HEK293 (cell line): ENCODE measurements around the gene PLD3.

Source experiments
- CTCF ChIA-PET: fragments of 350-600 bp; formaldehyde crosslinking; extraction: SDS; loops from one replicate; lab custom pipeline; 2021; ENCODE audit warnings: antibody characterized with exemption; lab: Yijun Ruan, JAX
- POLR2A ChIA-PET: fragments of 300-600 bp; formaldehyde crosslinking; extraction: SDS; loops from one replicate; lab custom pipeline; 2020; ENCODE audit warnings: antibody characterized with exemption, inconsistent platforms; lab: Yijun Ruan, JAX
- H3K27ac ChIP-seq: fragments of 200-500 bp; sonication (Bioruptor generic); 2 replicates; pipeline ENCODE4 v1.5.1; 2014; ENCODE audit warnings: low read depth, low read length, control low read depth, inconsistent platforms; ENCODE audit errors: extremely low read depth
- H3K36me3 ChIP-seq, 2 experiments: fragments of 200-500 bp in 1 of 2; sonication (Bioruptor generic) in 1 of 2; 1 replicate in 1 of 2; 2 replicates in 1 of 2; pipeline ENCODE4 v1.5.1; 2014 to 2017; ENCODE audit warnings: inconsistent platforms in 2 of 2, low read length in 2 of 2; ENCODE audit not compliant: control insufficient read depth in 2 of 2, insufficient read depth in 1 of 2
- H3K4me1 ChIP-seq: fragments of 200-500 bp; sonication (Bioruptor generic); 2 replicates; pipeline ENCODE4 v1.5.1; 2014; ENCODE audit warnings: mild to moderate bottlenecking, low read length, inconsistent platforms; ENCODE audit not compliant: control insufficient read depth, insufficient read depth
- H3K4me3 ChIP-seq: 2 replicates; pipeline ENCODE4 v1.5.1; 2011; ENCODE audit warnings: low read depth, mild to moderate bottlenecking, control low read depth, low read length, moderate library complexity
- H3K9me3 ChIP-seq: fragments of 200-500 bp; sonication (Bioruptor generic); 2 replicates; pipeline ENCODE4 v1.5.1; 2014; ENCODE audit warnings: low read depth, low read length, inconsistent platforms; ENCODE audit not compliant: control insufficient read depth, insufficient read depth
- EGR2 ChIP-seq: fragments of 450-650 bp; formaldehyde crosslinking; IDR thresholded peaks from 2 replicates; pipeline ENCODE4 v1.5.1; 2016; ENCODE audit warnings: low read depth, missing biosample characterization, missing genetic modification characterization
- SALL2 ChIP-seq: fragments of 450-650 bp; formaldehyde crosslinking; IDR thresholded peaks from 2 replicates; pipeline ENCODE4 v1.5.0; 2017; ENCODE audit warnings: missing biosample characterization, mild to moderate bottlenecking, missing genetic modification characterization, borderline replicate concordance
- SCRT2 ChIP-seq: fragments of 450-650 bp; formaldehyde crosslinking; IDR thresholded peaks from 2 replicates; pipeline ENCODE4 v1.5.1; 2016; ENCODE audit warnings: missing biosample characterization, missing genetic modification characterization
- SP7 ChIP-seq: fragments of 450-650 bp; formaldehyde crosslinking; IDR thresholded peaks from 2 replicates; pipeline ENCODE4 v1.5.1; 2016; ENCODE audit warnings: missing biosample characterization, missing genetic modification characterization
- ZFHX2 ChIP-seq: fragments of 450-650 bp; formaldehyde crosslinking; conservative IDR thresholded peaks from 2 replicates; pipeline ENCODE4 v1.5.1; 2016; ENCODE audit warnings: missing biosample characterization, missing genetic modification characterization
- ZNF121 ChIP-seq: fragments of 450-650 bp; formaldehyde crosslinking; IDR thresholded peaks from 2 replicates; pipeline ENCODE4 v1.5.1; 2016; ENCODE audit warnings: missing biosample characterization, missing genetic modification characterization
- ZNF600 ChIP-seq: fragments of 450-650 bp; formaldehyde crosslinking; IDR thresholded peaks from 2 replicates; pipeline ENCODE4 v1.5.1; 2016; ENCODE audit warnings: missing biosample characterization, missing genetic modification characterization
- ZNF660 ChIP-seq: fragments of 450-650 bp; IDR thresholded peaks from 2 replicates; pipeline ENCODE4 v1.5.1; 2018; ENCODE audit warnings: missing biosample characterization, mild to moderate bottlenecking, missing genetic modification characterization
- ZNF777 ChIP-seq: fragments of 450-650 bp; formaldehyde crosslinking; IDR thresholded peaks from 2 replicates; pipeline ENCODE4 v1.5.1; 2017; ENCODE audit warnings: missing biosample characterization, missing genetic modification characterization, borderline replicate concordance
- TF ChIP-seq, protein P1 (sequence below): fragments of 450-650 bp; formaldehyde crosslinking; IDR thresholded peaks from 2 replicates; pipeline ENCODE4 v1.5.1; 2016; ENCODE audit warnings: missing biosample characterization, missing genetic modification characterization
- TF ChIP-seq, protein P2 (sequence below): fragments of 450-650 bp; formaldehyde crosslinking; IDR thresholded peaks from 2 replicates; pipeline ENCODE4 v1.5.1; 2016; ENCODE audit warnings: missing biosample characterization, missing genetic modification characterization
- TF ChIP-seq, protein P3 (sequence below): fragments of 450-650 bp; formaldehyde crosslinking; IDR thresholded peaks from 2 replicates; pipeline ENCODE4 v1.5.1; 2016; ENCODE audit warnings: missing biosample characterization, missing genetic modification characterization

Gene PLD3

DNA sequence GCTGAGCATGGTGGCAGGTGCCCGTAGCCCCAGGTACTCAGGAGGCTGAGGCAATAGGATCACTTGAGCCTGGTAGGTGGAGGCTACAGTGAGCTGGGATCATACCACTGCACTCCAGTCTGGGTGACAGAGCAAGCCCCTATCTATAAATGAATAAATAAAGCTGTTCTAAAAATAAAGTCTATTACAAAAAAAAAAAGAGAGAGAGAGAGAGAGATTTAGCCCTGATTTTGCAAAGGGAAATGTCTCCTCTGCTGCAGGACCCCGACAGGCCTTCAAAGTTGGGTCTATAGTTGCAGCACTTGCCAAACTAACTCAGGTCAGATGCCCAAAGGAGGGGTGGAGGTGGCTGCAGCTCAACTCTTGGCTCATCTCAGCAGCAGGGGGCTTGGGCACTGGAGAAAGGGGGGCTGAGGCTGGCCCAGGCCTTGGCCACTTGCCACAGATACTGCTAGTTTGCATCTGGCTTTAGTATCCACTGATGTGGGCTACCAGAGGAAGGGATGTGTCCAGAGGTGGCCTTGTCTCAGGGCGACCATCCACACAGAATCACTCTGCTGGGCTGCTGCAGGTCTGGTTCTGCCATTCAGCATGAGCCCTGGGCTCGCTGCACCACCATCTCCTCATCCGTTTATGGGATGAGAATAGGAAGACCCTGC lies 32.6 kb upstream of the PLD3 start (continued):
- TF ChIP-seq, protein P1, sequence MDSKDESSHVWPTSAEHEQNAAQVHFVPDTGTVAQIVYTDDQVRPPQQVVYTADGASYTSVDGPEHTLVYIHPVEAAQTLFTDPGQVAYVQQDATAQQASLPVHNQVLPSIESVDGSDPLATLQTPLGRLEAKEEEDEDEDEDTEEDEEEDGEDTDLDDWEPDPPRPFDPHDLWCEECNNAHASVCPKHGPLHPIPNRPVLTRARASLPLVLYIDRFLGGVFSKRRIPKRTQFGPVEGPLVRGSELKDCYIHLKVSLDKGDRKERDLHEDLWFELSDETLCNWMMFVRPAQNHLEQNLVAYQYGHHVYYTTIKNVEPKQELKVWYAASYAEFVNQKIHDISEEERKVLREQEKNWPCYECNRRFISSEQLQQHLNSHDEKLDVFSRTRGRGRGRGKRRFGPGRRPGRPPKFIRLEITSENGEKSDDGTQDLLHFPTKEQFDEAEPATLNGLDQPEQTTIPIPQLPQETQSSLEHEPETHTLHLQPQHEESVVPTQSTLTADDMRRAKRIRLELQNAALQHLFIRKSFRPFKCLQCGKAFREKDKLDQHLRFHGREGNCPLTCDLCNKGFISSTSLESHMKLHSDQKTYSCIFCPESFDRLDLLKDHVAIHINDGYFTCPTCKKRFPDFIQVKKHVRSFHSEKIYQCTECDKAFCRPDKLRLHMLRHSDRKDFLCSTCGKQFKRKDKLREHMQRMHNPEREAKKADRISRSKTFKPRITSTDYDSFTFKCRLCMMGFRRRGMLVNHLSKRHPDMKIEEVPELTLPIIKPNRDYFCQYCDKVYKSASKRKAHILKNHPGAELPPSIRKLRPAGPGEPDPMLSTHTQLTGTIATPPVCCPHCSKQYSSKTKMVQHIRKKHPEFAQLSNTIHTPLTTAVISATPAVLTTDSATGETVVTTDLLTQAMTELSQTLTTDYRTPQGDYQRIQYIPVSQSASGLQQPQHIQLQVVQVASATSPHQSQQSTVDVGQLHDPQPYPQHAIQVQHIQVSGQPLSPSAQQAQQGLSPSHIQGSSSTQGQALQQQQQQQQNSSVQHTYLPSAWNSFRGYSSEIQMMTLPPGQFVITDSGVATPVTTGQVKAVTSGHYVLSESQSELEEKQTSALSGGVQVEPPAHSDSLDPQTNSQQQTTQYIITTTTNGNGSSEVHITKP (tag by site-specific recombination), result peak; percentile 96
- TF ChIP-seq, protein P2, sequence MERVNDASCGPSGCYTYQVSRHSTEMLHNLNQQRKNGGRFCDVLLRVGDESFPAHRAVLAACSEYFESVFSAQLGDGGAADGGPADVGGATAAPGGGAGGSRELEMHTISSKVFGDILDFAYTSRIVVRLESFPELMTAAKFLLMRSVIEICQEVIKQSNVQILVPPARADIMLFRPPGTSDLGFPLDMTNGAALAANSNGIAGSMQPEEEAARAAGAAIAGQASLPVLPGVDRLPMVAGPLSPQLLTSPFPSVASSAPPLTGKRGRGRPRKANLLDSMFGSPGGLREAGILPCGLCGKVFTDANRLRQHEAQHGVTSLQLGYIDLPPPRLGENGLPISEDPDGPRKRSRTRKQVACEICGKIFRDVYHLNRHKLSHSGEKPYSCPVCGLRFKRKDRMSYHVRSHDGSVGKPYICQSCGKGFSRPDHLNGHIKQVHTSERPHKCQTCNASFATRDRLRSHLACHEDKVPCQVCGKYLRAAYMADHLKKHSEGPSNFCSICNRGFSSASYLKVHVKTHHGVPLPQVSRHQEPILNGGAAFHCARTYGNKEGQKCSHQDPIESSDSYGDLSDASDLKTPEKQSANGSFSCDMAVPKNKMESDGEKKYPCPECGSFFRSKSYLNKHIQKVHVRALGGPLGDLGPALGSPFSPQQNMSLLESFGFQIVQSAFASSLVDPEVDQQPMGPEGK (tag by site-specific recombination), result 0 out of 2 replicates have a peak, but pooled peaks have one; percentile 30
- TF ChIP-seq, all 188 proteins: peak for 5

DNA sequence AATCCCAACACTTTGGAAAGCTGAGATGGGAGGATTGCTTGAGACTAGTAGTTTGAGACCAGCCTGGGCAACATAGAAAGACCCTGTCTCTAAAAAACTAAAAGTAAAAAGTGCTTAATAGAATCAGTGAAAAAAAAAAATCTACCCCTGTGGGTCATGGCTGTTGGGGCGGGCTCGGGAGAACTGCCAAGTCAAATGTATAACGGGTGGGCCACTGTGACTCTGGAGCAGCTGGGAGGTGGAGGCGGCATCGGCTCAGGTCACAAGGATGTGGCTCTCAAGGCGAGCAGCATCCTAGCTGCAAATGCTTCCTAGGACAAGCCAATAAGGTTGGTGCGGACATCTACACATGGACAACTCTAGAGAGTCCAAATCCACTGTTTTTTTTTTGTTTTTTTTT lies 31.2 kb upstream of the PLD3 start:
- ChIA-PET POLR2A (interaction anchor here (1.1 kb wide), 1 partner anchor 31 kb away, joined by 3 read pairs; the partner anchor contains the start of genes C19orf47 and PLD3), CTCF (interaction anchor here (0.6 to 4.1 kb wide), 4 partner anchors 12 to 1541 kb away, joined by 3 to 28 read pairs (median 4); no protein-coding TSS in a partner anchor)
- TF ChIP-seq ZNF121 (peak; percentile 43; the same call in 1 of the 2 replicates), ZFHX2 (peak; percentile 37; the same call in 1 of the 2 replicates), SCRT2 (tag by site-specific recombination) (no peak), ZNF600 (tag by site-specific recombination) (0 out of 2 replicates have a peak, but pooled peaks have one; percentile 28), SP7 (tag by site-specific recombination) (no peak), EGR2 (tag by site-specific recombination) (peak; percentile 75)
- Histone ChIP-seq H3K4me3 (no peak overlapping the region), H3K27ac (no peak overlapping the region), H3K36me3 (peaks cover 60 to 77% of the 10 kb centered on the region in 2 experiments), H3K4me1 (peaks cover 5% of the 10 kb centered on the region; the same call in 1 of the 2 replicates), H3K9me3 (no peaks in the 10 kb centered on the region)

DNA sequence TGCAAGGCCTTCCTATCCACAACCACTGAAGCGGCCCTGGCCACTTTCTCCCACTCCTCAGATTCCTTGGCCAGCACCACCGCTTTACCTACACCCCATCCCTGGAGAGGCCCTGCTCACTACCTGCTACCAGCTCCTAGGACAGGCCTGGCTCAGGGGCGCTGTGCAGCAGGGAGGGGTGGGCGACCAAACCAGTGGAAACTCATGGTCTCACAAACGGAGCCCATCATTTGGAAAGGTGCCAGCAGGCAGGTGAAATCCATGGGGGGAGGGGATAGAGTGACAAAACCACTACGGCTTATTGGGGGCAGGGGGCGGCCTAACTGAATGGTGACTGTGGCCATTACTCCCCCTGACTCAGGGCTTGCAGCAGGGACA lies 27.9 kb upstream of the PLD3 start:
- Histone ChIP-seq H3K27ac (peak overlapping the region; percentile 11; the same call in 1 of the 2 replicates), H3K9me3 (no peaks in the 10 kb centered on the region), H3K36me3 (peaks cover 84 to 96% of the 10 kb centered on the region in 2 experiments), H3K4me3 (no peak overlapping the region), H3K4me1 (no peaks in the 10 kb centered on the region)
- 0 out of 2 replicates have a peak, but pooled peaks have one; percentile 2 for TF ChIP-seq ZNF777 (tag by site-specific recombination)
- TF ChIP-seq, protein P3, sequence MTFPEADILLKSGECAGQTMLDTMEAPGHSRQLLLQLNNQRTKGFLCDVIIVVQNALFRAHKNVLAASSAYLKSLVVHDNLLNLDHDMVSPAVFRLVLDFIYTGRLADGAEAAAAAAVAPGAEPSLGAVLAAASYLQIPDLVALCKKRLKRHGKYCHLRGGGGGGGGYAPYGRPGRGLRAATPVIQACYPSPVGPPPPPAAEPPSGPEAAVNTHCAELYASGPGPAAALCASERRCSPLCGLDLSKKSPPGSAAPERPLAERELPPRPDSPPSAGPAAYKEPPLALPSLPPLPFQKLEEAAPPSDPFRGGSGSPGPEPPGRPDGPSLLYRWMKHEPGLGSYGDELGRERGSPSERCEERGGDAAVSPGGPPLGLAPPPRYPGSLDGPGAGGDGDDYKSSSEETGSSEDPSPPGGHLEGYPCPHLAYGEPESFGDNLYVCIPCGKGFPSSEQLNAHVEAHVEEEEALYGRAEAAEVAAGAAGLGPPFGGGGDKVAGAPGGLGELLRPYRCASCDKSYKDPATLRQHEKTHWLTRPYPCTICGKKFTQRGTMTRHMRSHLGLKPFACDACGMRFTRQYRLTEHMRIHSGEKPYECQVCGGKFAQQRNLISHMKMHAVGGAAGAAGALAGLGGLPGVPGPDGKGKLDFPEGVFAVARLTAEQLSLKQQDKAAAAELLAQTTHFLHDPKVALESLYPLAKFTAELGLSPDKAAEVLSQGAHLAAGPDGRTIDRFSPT (tag by site-specific recombination), result no peak
- TF ChIP-seq ZNF660 (tag by site-specific recombination), result no peak
- 0 out of 2 replicates have a peak, but pooled peaks have one; percentile 9 for TF ChIP-seq SALL2 (tag by site-specific recombination)
- POLR2A ChIA-PET, result no interaction called here
- CTCF ChIA-PET, result interaction anchor here (4.1 kb wide), 1 partner anchor 15 kb away, joined by 28 read pairs; no protein-coding TSS in a partner anchor
